Posterior vena cava (tissue), 2 donors: ENCODE data around the gene CHD9. TPM values are rescaled to one million over a fixed set of nuclear protein-coding genes. Genes with fewer than 3 reads are reported as not detected.

Experiments used
- DNase-seq: peaks from one replicate; pipeline ENCODE4 v3.0.0-alpha.2; 2020; ENCODE audit warnings: low spot score
- intact Hi-C, 2 donors: fragments of 100-400 bp; cut with DNase I; formaldehyde crosslinking; loops; one replicate each; pipeline versions ENCODE4 v1.14.1 to v1.14.2; 2022 to 2023
- total RNA-seq, 2 donors: library from RNA; stranded (reverse); fragmentation: NEBNext Ultra II Directional; extraction: Animal tissue kit (Norgen Biotek cat#: 25700); gene quantifications; one replicate each; pipeline ENCODE4 v1.2.1, GENCODE V29; 2021
- donor health status: DM: yes; HTN: yes; CAD: no.
- donor health status: DM: yes; HTN: yes; CAD: no.

CHD9 gene
- total RNA-seq, 2 donors from 2014 or later: 84.7 to 90.4 TPM

DNA sequence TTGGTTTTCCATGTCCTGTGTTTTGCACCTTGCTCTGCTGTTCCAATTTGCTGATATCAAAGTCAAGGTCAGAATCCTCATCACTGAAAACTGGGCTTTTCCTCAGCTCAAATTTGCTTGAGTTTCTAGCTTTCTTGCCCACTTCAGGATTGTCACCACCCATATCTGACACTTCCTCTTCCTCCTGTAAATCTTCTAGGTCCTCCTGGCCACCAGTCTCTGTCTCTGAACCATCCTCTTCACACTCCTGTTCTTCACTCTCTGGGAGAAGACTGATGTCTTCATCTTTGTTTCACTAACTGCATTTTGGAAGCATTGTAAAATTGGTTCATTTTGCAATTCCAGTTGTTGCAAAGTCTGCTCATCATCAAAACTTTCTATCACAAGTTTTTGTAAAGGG, 316.0 kb downstream of the CHD9 start:
- intact Hi-C loops: no loop called here
- DNase-seq: no peak

DNA sequence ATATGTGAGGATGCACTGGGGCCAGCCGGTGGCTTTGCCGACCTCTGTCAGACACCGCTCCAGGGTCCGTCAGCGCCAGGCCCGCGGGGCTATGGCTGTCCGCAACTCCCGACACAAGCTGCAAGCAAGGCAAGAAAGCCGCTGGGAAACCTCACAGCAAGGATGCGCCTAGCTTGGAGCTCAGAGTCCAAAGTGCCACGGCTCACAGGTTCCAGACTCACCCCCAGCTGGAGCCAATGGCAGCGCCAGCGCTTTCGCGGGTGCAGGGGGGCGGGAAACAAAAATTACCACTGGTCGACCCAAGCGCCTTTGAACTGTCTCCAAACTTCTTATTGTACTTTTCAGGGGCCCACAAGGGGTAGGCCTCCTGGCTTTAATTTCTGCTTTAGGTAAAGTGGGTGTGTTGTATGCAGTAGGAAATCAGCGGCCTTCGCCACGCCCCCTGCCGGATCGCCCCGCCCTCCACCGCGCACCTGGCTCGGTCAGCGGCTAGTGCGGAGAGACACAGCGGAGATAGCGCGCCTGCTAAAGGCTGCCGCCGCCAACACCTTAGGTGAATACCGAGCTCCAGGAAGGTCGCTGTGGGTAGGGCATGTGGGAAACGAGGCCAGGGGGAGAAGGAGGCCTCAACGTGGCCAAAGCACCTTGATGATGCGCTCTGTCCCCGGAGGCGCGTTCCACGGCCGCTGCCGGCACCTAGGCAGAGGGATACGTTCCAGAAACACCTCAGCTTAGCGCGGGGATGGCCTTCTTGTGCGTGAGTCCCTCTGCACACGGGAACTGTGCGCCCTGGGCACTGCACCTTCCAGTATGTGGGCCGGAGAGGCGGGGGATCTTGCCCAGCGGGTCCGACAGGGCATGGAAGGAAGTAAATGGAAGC, 318.4 kb downstream of the CHD9 start:
- intact Hi-C loops: no loop called here
- peak; percentile 84 for DNase-seq

DNA sequence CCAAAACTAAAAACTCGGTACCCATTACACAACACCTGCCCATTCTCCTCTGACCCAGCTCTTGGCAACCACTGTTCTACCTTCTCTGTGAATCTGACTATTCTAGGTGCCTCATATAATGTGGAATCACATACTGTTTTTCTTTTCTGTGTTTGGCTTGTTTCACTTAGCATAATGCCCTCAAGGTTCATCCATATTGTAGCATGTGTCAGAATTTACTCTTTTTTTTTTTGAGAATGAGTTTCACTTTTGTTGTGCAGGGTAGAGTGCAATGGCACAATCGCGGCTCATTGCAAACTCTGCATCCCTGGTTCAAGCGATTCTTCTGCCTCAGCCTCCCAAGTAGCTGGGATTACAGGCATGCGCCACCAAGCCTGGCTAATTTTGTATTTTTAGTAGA, 320.0 kb downstream of the CHD9 start:
- no peak for DNase-seq
- intact Hi-C loops: no loop called here

- DNase-seq: no peak
- intact Hi-C loops: no loop called here
These were observed 323.3 kb downstream of the CHD9 start for GRCh38 chr16:53378138-53378537.

Other genes with a start within 250 kb of the CHD9 start
- gene CHD9NB, start 2.1 kb upstream of the CHD9 start, total RNA-seq: 1 to 10 TPM; 1.0 to 3.2 TPM